ENCODE measurements around the gene OR4A15.

OR4A15 gene

DNA sequence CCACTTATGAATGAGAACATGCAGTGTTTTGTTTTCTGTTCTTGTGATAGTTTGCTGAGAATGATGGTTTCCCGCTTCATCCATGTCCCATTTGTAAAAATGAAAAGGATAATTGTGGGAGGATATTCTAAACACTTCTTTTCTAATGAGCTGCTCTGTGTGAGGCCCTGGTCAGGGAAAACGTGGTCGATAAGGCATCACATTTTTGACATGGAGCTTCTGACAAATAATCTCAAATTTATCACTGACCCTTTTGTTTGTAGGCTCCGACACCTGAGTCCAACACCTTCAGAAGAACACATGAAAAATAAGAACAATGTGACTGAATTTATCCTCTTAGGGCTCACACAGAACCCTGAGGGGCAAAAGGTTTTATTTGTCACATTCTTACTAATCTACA is at the start of gene OR4A15:
Gene OR4A15 (plus strand): TSS at position 301 of the 400 bp plus-strand sequence. CDS start 0 bp downstream, at position 301.
- DNase-seq: no peak

GRCh38 chr11:55324500-55324899 is 43.3 kb upstream of the OR4A15 start:
- no peak for DNase-seq

DNA sequence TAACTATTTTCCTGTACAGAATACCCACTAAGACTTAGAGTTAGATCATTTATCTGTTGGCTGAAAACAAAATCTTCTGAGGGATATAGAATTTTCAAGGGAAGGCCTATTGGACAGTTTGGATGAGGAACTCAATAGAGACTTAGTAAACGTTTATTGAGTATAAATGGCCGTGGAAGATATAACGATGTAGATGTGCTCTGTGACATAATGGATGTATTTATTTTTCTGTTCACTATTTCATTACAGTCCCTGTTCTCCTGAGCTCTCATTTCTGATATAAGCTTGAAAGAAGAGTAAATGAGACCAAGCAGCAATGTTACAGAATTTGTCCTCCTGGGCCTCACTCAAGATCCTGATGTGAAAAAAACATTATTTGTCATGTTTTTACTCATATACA is 24.9 kb upstream of the OR4A15 start, which contains the start of gene OR4A16:
Gene OR4A16 (plus strand): TSS at position 301 of the 400 bp plus-strand sequence. CDS start 0 bp downstream, at position 301.
- DNase-seq: no peak

- no peak for DNase-seq
Observed at GRCh38 chr11:55345306-55345705, 22.5 kb upstream of the OR4A15 start.

GRCh38 chr11:55349032-55349431 is 18.7 kb upstream of the OR4A15 start:
- no peak for DNase-seq

GRCh38 chr11:55357560-55358184 is 10.1 kb upstream of the OR4A15 start:
- DNase-seq: no peak

GRCh38 chr11:55401011-55401410 is 33.2 kb downstream of the OR4A15 start:
- DNase-seq: no peak

All from activated CD8-positive, alpha-beta memory T cell treated with anti-CD3 and anti-CD28 coated beads, Interleukin-2, amount 50 U/mL, for 4 hours (primary cell).